Raji (cell line): ENCODE data around the gene PGAM2.

ENCODE experiments used
- POLR2A ChIP-seq: IDR thresholded peaks from 2 replicates; pipeline ENCODE4 v1.6.1; 2011; ENCODE audit warnings: low read depth, low read length, control low read depth; ENCODE audit not compliant: insufficient read depth

PGAM2 gene

GRCh38 chr7:44065431-44066110, at the start of gene PGAM2:
Gene PGAM2, minus strand, starts transcription at chr7:44065567. Its CDS starts 38 bp downstream, at chr7:44065529.
- TF ChIP-seq POLR2A, result peak; percentile 51

DNA sequence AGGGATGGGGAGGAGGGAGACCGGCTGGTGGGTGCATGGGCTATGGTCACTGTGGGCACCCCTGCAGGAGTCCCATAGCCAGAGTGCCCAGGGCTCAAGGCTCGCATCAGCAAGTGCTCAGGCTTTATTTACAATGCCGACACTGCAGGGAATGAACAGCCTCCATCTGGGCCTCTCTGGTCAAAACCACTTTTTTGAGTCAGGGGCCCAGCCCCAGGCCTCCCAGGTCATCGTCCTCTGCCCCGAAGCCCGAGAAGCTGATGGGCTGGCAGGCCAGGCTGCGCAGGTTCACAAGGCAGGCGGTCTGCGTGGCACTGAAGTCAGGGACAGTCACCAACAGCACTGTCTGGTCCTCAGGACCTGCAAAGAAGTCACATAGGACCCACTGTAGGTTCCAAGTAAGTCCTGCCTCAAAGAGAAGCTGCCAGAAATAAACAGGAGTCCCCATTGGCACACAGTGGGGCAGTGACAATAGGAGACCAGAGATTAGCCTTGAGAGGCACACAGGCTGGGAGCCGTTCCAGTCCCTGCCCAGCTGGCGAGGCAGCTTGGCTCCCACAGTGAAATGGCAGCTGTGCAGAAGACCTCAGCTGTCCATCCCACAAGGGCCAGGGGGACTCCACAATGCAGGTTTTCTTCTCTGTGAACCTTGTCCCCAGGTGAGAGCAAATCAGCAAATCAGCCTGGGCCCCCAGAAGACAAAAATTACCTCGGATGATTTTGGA, 49.4 kb upstream of the PGAM2 start:
- no peak for TF ChIP-seq POLR2A

DNA sequence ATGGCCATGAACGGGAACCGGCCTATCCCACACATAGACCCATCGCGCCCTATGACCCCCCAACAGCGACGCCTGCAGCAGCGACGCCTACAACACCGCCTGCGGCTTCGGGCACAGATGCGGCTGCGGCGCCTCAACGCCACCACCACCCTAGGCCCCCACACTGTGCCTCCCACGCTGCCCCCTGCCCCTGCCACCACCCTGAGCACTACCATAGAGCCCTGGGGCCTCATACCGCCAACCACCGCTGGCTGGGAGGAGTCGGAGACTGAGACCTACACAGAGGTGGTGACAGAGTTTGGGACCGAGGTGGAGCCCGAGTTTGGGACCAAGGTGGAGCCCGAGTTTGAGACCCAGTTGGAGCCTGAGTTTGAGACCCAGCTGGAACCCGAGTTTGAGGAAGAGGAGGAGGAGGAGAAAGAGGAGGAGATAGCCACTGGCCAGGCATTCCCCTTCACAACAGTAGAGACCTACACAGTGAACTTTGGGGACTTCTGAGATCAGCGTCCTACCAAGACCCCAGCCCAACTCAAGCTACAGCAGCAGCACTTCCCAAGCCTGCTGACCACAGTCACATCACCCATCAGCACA, 48.5 kb upstream of the PGAM2 start:
- no peak for TF ChIP-seq POLR2A

- 0 out of 2 replicates have a peak, but pooled peaks have one; percentile 3 for TF ChIP-seq POLR2A
Measured at GRCh38 chr7:44112997-44113763, 47.8 kb upstream of the PGAM2 start.

- TF ChIP-seq POLR2A, result no peak; the same call in 1 of the 2 replicates
Measured at GRCh38 chr7:44112231-44112996, 47.0 kb upstream of the PGAM2 start.

DNA sequence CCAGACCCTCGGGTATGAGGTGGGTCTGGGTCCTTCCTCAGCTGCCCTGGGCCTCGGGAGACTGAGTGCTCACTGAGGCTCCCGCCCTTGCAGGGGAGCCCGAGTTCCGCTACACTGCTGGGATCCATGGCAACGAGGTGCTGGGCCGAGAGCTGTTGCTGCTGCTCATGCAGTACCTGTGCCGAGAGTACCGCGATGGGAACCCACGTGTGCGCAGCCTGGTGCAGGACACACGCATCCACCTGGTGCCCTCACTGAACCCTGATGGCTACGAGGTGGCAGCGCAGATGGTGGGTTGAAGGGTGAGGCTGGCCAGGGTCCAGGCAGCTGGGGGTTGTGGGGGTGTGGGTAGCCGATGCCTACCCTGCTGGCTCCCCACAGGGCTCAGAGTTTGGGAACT, 46.4 kb upstream of the PGAM2 start:
- no peak for TF ChIP-seq POLR2A

GRCh38 chr7:44110719-44111635, 45.6 kb upstream of the PGAM2 start:
- TF ChIP-seq POLR2A, result no peak

DNA sequence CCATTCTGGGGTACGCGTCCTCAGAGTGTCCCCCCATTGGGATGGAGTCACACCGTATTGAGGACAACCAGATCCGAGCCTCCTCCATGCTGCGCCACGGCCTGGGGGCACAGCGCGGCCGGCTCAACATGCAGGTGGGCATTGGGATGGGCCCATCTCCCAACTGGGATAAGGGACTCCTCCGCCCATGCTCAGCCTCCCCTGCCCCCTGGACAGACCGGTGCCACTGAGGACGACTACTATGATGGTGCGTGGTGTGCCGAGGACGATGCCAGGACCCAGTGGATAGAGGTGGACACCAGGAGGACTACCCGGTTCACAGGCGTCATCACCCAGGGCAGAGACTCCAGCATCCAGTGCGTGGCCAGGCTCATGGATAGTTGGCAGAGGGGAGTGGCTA, 44.6 kb upstream of the PGAM2 start:
- no peak for TF ChIP-seq POLR2A

GRCh38 chr7:44108768-44109750, 43.7 kb upstream of the PGAM2 start:
- TF ChIP-seq POLR2A, result no peak

DNA sequence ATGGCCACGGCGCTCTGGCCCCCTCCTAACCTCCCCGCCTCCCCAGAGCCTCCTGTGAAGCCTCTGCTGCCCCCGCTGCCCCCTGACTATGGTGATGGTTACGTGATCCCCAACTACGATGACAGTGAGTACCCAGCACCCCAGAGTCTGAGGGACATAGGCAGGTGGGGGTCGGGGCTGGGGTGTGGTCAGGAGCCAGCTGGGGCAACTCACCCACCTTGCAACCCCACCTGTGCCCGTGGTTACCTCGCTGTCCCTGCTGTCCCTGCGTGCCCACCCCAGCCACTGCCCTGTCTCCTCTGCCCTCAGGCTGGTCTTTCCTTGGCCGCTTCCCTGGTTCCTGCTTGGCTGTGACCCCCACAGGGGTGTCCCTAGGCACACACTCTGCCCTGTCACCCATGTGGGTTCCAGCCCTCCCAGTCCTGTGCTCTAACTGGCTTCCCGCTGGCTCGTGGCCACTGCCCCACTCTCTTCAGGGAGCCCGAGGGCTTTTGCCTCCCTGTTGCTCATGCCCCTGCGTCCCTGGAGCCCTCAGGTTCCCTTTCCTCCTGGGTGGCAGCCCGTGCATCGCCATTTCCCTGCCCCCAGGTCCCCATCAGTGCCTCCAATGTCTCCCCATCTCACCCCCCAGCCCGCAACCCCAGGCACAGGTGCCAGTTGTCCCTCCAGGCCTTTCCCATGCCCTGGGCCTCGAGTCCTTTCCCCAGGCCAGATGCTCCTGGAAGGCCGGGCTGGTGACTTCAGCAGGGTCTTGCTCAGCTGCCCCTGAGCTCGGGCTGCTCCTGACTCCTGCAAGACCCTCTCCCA, 42.8 kb upstream of the PGAM2 start:
- no peak for TF ChIP-seq POLR2A

- TF ChIP-seq POLR2A, result no peak
Measured at GRCh38 chr7:44107116-44107960, 42.0 kb upstream of the PGAM2 start.
